Stomach (tissue), 4 donors: ENCODE measurements around the gene ENOX1.

ENCODE experiments used
- POLR2A ChIP-seq, 4 donors: fragments of 450-650 bp; IDR thresholded peaks; one replicate each; pipeline ENCODE4 v1.6.1; 2016; ENCODE audit warnings: antibody characterized with exemption in 4 of 4, control low read depth in 2 of 4, mild to moderate bottlenecking in 1 of 4, moderate library complexity in 1 of 4
- TF ChIP-seq, protein P1 (sequence below), 7 experiments: fragments of 450-650 bp in 4 of 7; fragments of 200-600 bp in 3 of 7; sonication (generic) in 3 of 7; IDR thresholded peaks; one replicate each; pipeline ENCODE4 v1.5.1; 2016 to 2019; ENCODE audit warnings: antibody characterized with exemption in 7 of 7, control low read depth in 2 of 7, mild to moderate bottlenecking in 1 of 7

- TF ChIP-seq, protein P1, sequence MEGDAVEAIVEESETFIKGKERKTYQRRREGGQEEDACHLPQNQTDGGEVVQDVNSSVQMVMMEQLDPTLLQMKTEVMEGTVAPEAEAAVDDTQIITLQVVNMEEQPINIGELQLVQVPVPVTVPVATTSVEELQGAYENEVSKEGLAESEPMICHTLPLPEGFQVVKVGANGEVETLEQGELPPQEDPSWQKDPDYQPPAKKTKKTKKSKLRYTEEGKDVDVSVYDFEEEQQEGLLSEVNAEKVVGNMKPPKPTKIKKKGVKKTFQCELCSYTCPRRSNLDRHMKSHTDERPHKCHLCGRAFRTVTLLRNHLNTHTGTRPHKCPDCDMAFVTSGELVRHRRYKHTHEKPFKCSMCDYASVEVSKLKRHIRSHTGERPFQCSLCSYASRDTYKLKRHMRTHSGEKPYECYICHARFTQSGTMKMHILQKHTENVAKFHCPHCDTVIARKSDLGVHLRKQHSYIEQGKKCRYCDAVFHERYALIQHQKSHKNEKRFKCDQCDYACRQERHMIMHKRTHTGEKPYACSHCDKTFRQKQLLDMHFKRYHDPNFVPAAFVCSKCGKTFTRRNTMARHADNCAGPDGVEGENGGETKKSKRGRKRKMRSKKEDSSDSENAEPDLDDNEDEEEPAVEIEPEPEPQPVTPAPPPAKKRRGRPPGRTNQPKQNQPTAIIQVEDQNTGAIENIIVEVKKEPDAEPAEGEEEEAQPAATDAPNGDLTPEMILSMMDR (IDR thresholded peaks at IDR 0.05), result no peak
- TF ChIP-seq POLR2A (IDR thresholded peaks at IDR 0.05), result no peak
Observed at GRCh38 chr13:43362556-43362955, 424.2 kb downstream of the ENOX1 start.
